HG03571 (cell line): Measurements from ENCODE around the gene AMDHD2.

Experiments used
- ATAC-seq: cut with Tn5 transposase; IDR thresholded peaks from one replicate; pipeline ENCODE4 v1.9.1; 2021; ENCODE audit not compliant: unreplicated experiment

The AMDHD2 gene

DNA sequence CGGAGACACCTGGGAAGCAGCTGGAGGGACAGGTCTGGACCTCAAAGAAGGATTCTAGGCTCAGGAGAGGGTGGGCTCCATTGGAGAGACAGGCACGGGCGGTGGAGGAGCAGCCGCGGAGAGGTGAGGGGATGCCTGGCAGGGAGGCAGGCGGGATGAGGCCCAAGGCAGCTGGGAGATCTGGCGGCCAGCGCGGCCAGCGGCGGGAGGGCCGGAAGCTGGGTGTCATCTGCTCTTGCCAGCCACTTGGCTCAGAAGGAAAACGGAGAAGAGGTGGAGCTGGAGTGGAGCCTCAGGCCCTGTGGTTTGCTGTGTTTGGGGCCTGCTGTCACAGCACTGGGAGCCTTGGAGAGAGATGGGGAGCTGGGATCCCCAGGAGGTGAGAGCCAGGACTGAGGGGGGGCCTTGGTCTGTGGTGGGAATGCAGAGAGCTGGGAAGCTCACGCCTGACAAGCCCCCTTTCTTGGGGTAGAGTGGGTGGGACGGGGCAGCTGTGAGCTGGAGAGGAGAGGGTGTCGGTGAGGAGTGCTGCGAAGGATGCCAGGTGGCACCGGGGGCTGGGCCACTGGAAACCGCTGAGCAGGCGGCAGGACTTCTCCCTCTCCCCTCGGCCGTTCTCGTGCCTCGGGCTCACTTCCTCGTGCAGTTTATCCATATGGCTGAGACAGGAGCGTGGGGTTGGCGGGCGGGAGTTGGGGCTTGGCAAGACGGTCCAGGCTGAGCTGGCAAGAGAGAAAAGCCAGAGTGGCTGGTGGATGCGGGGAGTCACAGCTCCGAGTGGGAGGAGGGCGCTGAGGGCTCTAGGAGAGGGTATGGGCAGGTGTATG lies 37.2 kb upstream of the AMDHD2 start:
- no peak for ATAC-seq

DNA sequence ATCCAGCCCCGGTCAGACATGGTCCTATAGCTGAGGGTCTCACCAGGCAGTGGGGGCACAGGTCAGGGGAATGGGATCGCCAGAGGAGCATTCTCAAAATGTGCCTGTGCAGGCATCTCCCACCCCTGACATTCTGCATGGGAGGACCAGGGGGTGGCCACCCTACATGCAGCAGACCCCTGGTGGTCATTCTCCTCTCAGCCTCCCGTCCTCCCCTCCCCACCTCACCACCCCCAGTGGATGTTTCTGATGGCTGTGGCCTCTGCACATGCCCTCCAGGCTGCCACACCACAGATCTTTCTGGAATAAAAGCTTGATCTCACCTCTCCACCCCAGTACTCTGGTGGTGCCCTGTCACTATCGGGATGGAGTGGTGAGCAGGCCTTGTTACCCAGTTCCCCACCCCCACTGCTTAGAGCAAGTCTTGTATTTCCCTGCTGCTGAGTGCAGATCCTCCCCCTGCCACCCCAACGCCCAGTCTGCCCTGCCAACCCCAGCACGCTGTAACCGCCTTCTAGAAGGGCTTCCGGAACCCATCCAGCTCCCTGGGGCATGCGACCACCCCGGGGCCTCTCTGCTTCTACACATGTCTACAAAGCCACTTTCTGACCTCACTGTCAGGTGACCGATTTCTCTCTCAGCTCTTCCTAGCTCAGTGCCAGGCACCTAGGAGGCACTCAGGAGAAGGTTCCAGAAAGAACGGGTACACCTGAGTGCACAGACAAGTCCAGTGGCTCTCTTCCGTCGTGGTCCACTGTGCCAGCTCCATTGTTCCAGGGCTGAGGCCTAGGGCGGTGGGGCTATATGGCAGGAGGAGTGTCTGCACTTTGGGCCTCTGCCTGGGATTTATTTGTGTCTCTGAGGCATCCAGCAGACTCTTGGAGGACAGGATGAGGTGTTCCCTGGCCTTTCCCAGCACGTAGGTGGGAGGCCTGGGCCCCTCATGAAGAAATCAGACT lies 36.0 kb upstream of the AMDHD2 start:
- no peak for ATAC-seq

DNA sequence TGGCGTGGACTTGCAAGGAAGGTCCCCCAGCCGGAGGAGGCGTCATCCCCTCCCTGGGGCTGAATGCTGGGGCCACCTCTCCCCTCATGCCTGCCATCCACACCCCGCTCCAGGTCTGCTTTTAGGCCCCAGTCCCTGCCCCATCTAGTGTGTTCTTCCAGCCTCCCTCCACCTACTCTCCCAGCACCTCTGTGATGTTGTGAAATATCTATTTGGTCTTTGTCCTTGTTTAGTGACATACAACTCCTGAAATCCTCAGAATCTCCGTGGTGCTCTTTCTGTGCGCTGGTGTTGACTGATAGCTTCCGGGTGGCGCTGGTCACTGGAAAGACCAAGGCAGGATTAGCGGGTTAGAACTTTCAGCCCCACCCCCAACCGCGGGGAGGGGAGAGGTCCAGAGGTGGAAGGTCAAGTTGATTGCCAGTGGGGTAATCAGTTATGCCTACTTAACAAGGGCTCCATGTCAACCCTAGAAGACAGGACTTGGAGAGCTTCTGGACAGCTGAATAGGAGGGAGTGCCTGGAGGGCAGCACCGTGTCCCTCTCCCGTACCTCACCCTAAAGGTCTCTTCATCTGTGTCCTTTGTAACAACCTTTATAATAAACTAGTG lies 35.2 kb upstream of the AMDHD2 start:
- ATAC-seq, result no peak

DNA sequence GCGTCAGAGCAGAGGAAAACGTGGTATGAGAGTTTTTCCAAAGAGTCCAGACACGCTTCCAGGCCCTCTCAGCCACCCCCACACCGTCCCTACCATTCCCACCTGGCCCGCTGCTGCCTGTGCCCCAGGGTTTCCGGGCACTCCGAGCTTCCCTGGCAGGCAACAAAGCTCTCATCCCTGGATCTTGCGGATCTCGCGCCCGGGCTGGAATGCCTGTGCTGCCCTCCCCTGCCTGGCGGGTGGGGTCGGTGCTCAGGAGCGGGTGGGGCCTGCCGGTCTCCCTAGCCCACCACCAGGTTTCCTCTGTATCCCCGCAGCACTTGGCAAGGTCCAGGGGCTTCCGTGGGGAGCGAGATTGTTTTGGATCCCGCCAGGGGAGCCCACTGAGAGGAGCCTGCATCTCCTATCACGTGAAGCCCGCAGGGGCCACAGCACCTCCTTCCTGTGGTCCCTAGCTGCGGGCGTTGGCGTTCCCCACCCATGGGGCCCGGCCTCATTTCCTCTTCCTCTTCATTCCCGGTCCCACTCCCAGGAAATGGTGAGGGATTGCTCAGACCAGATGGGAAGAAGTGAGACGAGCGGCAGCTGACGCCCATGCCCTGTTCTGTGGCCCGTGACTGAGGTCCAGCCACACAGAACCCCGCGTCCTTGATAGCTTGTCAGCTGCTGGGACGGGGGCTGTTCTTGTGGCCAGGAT lies 34.2 kb upstream of the AMDHD2 start:
- no peak for ATAC-seq

DNA sequence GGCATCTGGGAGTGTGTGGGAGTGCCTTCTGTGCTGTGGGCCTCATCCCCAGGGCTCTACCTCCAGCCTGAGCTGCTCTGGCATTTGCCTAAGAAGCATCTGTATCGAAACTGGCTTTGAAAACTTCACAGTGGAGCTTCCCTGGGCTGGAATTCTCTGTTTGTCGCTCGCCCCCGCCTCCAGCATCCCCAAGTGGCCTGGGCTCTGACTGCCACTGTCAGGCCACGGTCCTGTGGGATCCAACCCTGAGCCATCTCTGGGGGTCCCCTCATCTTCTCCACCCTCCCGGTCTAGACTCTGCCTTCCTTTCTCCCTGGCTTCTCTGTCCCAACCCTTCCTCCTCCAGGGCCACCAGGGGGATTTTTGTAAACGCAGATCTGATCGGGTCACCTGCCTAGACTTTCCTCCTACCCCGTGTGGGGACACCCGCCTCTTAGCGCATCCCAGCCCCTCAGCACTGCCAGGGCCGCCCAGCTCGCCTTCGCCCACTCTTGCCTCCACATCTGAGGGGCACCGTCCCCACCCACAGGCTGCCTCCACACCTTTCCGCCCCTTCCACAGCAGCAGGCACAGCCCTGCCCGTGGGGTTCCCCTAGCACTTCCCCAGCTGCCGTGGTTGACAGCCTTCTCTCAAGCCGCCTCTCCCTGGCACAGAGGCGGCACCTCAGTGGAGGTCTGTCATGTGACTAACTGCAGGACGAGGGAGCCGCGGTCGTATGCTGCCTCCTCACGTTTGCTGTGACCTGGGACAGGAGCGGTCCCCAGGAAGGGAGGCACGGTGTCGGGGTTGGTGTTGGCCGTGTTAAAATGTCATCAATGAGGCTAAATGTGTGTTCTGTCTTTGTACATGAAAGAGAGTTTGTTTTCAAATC lies 33.3 kb upstream of the AMDHD2 start:
- no peak for ATAC-seq

DNA sequence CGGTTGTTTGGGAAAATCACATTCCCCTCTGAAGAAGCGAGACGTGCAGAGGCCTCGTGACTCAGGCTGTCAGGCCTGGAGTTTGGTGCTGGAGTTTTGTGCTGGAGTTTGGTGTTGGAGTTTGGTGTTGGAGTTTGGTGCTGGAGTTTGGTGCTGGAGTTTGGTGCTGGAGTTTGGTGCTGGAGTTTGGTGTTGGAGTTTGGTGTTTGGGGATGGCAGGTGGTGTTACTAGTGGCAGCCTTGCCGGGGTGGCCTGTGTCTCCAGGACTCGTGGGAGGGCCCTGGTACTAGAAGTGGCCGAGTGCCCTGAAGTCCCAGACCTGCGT lies 32.7 kb upstream of the AMDHD2 start:
- no peak for ATAC-seq

DNA sequence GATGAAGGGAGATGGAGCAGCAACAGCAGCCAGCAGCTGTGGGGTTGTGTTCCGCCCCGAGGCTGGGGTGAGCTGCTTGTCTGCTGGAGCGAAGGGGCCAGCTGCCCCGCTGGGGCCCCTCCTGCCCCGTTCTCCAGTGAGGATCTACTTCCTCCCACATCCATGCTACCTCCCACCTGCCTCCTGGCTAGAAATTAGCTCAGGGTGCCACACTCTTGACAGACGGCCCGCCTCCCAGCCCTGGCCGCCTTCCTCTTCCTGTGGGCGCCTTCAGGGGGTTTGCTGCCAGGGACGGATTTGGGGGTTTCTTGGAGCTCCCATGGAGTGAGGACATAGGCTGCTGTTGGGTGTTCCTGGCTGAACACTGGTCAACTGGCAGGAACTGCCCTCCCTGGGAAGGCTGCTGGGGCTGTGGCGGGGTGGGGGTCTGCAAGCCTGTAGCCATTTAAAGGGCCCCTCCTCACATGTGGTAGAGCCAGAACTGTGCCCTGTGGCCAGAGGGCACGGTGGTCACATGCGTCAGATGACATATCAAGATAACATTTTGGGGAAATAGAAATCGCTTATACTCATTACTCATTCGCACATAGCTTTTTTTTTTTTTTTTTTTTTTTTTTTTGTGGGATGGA lies 32.2 kb upstream of the AMDHD2 start:
- ATAC-seq, result no peak

DNA sequence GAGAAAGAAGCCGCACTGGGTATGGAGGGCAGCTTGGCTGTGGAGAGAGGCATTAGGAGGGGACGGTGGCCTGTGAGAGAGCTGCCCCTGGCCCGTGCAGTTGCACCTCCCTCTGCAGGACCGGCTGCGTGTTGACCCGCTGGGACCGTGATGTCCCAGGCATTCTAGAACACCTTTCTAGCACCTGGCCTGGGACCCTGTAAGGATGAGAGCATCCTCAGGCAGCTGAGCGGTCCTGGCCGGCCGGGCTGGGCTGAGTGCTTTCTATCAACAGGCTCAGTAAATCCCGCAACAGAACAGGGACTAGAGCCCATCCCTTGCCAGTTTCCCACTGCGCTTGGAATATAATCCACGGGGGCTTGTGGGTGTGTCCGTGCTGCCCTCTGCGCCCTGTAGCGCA lies 30.6 kb upstream of the AMDHD2 start:
- no peak for ATAC-seq

DNA sequence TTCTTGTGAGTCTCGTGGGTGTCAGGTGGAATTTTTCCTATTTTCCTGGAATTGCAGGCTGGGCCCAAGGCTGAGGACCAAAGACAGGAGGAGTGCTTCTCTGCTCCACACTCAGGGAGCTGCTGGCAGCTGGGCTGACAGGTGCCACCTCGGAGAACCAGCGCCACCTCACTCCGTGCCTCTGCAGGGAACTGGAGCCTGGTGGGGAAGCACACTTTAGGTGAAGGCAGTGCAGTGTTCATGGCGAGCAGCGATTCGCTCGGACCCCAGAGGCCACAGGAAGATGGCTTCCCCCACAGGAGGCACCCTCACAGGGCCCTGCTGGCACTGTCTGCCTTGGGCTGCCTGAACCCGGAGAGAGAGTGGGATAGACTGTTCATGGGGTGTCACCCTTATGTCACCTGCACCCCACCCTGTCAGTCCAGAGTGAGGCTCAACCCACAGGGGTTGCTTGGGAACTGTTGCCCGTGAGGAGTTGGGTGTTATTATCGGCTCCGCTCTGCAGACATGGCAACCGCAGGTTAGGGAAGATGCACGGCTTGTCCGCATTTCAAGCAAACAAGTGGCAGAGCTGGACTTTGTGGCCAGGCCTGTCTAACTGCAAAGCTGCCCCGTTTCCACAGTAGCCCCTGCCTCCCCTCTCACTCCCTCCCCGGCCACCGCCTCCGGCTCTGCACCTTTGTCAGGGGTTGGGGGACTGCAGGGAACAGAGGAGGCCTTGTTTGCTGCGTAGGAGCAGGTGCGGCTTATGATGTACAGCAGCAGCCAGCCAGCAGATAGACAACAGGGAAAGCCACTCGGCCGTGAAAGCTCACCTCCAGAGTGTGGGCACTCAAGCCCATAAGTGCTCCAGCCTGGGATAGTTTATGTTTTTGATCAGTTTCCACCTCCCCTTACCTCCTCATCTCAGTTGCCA lies 29.7 kb upstream of the AMDHD2 start:
- no peak for ATAC-seq

DNA sequence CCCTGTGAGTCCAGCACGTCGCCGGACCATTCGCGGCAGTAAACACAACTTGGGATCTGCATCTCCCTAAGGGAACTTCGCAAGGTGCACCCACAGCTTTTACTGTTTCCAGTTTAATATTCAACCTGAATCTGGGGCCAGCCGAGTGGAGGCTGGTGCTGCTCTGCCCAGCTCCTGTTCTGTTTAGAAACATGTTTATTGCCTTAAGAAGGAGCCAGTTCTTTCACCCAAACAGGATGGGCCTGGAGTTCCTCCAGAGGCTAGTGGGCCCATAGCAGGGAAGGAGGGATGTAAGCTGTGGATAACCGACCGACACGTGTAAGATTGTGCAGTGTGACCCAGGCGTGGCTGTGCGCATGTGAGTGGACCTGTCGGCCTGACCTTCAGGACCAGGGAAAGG lies 27.9 kb upstream of the AMDHD2 start:
- no peak for ATAC-seq

DNA sequence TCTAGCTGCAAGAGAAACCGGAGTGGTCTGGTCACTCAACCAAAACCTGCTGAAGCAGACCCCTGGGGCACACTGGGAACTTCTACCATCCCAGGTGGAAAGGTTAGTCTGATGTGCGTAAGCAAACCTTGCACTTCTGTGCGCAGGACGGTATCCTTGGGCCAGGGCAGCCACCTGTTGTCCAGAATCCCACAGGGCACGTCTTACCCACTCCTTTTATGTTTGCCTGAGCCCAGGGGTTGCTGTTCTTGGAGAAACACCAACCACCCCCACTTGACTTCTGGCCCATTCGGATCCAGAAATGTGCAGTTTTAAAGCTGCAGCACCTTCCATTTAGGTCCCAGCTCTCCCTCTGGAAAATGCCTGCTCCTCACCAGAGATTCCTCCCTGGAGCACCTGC lies 26.6 kb upstream of the AMDHD2 start:
- ATAC-seq, result no peak

DNA sequence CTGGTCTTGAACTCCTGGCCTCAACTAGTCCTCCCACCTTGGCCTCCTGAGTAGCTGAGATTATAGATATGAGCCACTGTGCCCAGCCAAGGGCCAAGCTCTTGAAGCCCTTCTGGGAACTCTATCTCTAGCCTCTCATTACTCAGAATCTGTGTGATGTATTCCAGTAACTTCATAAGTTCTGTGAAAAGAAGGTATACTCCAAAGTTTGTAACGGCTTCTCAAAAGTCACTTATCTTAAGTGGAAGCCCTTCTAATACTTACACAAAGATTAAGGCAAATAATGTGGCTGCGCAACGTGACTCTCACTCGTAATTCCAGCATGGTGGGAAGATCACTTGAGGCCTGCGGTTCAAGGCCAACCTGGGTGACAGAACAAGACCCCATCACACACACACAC lies 25.6 kb upstream of the AMDHD2 start:
- no peak for ATAC-seq

DNA sequence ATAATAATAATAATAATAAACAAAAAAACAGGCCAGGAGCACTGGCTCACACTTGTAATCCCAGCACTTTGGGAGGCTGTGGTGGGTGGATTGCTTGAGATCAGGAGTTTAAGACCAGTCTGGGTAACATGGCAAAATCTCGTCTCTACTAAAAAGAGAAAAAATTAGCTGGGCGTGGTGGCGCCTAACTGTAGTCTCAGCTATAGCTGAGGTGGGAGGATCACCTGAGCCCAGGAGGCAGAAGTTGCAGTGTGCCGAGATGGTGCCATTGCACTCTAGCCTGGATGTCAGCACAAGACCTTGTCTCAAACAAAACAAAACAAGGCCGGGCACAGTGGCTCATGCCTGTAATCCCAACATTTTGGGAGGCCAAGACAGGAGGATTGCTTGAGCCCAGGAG lies 25.1 kb upstream of the AMDHD2 start:
- no peak for ATAC-seq

DNA sequence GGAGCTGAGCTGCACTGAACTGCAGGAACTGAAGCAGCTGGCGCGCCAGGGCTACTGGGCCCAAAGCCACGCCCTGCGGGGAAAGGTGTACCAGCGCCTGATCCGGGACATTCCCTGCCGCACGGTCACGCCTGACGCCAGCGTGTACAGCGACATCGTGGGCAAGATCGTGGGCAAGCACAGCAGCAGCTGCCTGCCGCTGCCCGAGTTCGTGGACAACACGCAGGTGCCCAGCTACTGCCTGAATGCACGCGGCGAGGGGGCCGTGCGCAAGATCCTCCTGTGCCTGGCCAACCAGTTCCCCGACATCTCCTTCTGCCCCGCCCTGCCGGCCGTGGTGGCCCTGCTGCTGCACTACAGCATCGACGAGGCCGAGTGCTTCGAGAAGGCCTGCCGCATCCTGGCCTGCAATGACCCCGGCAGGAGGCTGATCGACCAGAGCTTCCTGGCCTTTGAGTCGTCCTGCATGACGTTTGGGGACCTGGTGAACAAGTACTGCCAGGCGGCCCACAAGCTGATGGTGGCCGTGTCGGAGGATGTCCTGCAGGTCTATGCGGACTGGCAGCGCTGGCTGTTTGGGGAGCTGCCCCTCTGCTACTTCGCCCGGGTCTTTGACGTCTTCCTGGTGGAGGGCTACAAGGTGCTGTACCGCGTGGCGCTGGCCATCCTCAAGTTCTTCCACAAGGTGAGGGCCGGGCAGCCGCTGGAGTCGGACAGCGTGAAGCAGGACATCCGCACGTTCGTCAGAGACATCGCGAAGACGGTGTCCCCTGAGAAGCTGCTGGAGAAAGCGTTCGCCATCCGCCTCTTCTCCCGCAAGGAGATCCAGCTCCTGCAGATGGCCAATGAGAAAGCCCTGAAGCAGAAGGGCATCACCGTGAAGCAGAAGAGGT lies 23.7 kb upstream of the AMDHD2 start:
- ATAC-seq, result no peak

DNA sequence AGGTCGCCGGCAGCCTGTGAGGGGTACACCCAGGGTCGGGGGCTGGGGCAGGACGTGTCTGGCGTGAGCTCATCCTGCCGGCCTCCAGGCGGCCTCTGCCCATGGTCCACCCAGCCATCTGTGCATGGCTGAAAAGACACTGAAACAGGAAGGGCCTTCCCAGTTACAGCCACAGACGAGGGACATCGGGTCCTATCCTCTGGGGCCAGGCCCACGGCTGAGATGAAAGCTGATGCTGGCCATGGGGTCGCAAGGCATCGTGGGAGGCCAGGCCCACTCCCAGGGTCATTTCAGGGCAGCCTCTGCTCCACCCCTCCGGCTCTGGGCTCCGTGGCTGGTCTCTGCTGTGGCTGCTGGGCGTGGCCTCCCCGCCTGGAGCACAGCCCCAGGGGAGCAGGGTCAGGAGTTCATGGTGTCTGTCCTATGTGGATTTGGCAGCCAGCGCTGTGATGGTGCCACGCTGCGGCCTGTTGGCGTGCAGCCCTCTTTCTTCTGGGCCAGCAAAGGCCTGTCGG lies 23.0 kb upstream of the AMDHD2 start:
- ATAC-seq, result no peak

DNA sequence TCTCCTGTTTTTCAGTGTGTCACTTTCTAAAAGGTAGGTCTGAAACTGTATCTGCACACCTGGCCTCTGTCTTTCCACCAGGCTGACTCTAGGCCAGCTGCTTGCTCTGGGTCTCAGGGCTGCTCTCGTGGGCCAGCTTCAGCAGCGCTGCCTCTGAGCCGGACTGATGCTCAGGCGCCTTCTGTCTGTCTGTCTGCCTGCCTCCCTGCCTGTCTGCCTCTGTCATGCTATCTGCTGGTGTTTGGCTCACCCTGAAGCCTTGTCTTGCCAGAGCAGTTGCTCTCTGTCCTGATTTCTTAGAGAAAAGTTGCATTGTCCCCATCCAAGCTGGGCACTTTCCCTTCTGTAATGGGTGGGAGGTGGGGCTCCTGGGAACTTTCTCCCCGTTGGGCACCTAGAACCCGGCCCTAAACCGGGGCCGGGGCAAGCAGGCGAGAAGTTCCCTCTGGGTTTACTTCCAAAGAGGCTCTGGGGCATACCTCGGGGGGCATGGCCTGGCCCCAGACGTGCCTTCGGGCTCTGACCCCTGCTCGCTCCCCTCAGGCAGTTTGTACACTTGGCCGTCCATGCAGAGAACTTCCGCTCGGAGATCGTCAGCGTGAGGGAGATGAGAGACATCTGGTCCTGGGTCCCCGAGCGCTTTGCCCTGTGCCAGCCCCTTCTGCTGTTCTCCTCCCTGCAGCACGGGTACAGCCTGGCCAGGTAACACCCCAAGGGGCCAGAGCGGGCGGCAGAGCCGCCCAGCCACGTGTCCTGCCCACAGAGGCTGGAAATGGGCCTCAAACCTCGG lies 22.3 kb upstream of the AMDHD2 start:
- ATAC-seq, result no peak
